Karpas-422 (cell line): Measurements from ENCODE around the gene ASPA. TPM values are rescaled to one million over a fixed set of nuclear protein-coding genes. Genes with fewer than 3 reads are reported as not detected.

Experiments used
- total RNA-seq: library from RNA; depleted of rRNA; stranded (reverse); fragments of >200 nt; shearing (Covaris generic); gene quantifications from 2 replicates; pipeline ENCODE4 v1.2.3, GENCODE V29; 2014; ENCODE audit warnings: low replicate concordance; rRNA removed

ASPA gene
- total RNA-seq, 1 experiment from 2014 or later: not detected

Other genes starting within 250 kb of the ASPA start
- gene OR3A1, start 177.6 kb upstream of the ASPA start, total RNA-seq: not detected in 2 replicates
- not detected in 2 replicates for gene OR3A2, start 89.7 kb upstream of the ASPA start, total RNA-seq
- gene OR1E1, start 77.6 kb upstream of the ASPA start, total RNA-seq: not detected in 2 replicates
- not detected in 2 replicates for gene OR3A3, start 64.6 kb upstream of the ASPA start, total RNA-seq
- not detected in 2 replicates for gene OR1E2, start 42.2 kb upstream of the ASPA start, total RNA-seq
- not detected in 2 replicates for gene SPATA22, start 4.2 kb upstream of the ASPA start, total RNA-seq
- 0.87 and 1.4 TPM in 2 replicates for gene TRPV3, start 81.8 kb downstream of the ASPA start, total RNA-seq
- 3.3 and 4.3 TPM in 2 replicates for gene TRPV1, start 133.4 kb downstream of the ASPA start, total RNA-seq
- gene SHPK, start 160.3 kb downstream of the ASPA start, total RNA-seq: 5.4 and 11.6 TPM in 2 replicates
- gene CTNS, start 160.8 kb downstream of the ASPA start, total RNA-seq: 21.1 and 27.3 TPM in 2 replicates
- 31.5 and 39.5 TPM in 2 replicates for gene TAX1BP3, start 192.6 kb downstream of the ASPA start, total RNA-seq
- 21.0 and 34.2 TPM in 2 replicates for gene EMC6, start 192.8 kb downstream of the ASPA start, total RNA-seq
- 60.4 and 86.1 TPM in 2 replicates for gene P2RX5, start 220.2 kb downstream of the ASPA start, total RNA-seq
- 17.5 and 20.3 TPM in 2 replicates for gene HASPIN, start 247.9 kb downstream of the ASPA start, total RNA-seq